ACHN (cell line): ENCODE measurements around the gene PCBD2.

Source experiments
- DNase-seq: peaks from one replicate; pipeline ENCODE4 v3.0.0-alpha.2; 2015
- in situ Hi-C: cut with HindIII; loops from 2 replicates; pipeline ENCODE4 v1.10.0; 2017; ENCODE audit warnings: low sequenced_read_pairs, low pct_ligation_motif_present, low pct_unique_long_range_greater_than_20kb

Gene PCBD2

GRCh38 chr5:134944630-134945029 lies 39.7 kb downstream of the PCBD2 start:
- in situ Hi-C loops, result no loop called here
- DNase-seq, result no peak

GRCh38 chr5:134945041-134945440 lies 40.1 kb downstream of the PCBD2 start:
- in situ Hi-C loops, result no loop called here
- DNase-seq, result no peak

GRCh38 chr5:134948911-134949310 lies 44.0 kb downstream of the PCBD2 start:
- no peak for DNase-seq
- in situ Hi-C loops, result no loop called here

GRCh38 chr5:134949316-134949715 lies 44.4 kb downstream of the PCBD2 start:
- DNase-seq, result no peak
- in situ Hi-C loops, result no loop called here

- DNase-seq, result no peak
- in situ Hi-C loops, result no loop called here
Measured at GRCh38 chr5:134957920-134958608, 53.1 kb downstream of the PCBD2 start.

- in situ Hi-C loops, result no loop called here
- DNase-seq, result no peak
Measured at GRCh38 chr5:134958755-134959154, 53.8 kb downstream of the PCBD2 start.

GRCh38 chr5:134963098-134963497 lies 58.2 kb downstream of the PCBD2 start:
- in situ Hi-C loops, result no loop called here

GRCh38 chr5:134964359-134965270 lies 59.7 kb downstream of the PCBD2 start:
- in situ Hi-C loops, result no loop called here

More at GRCh38 chr5:134963098-134963497, 58.2 kb downstream of the PCBD2 start:
- DNase-seq, result no peak

GRCh38 chr5:134965271-134965825 lies 60.4 kb downstream of the PCBD2 start:
- no peak for DNase-seq
- in situ Hi-C loops, result no loop called here

More at GRCh38 chr5:134964359-134965270, 59.7 kb downstream of the PCBD2 start:
- DNase-seq, result no peak

- DNase-seq, result no peak
- in situ Hi-C loops, result no loop called here
Measured at GRCh38 chr5:134967607-134968006, 62.7 kb downstream of the PCBD2 start, which contains the start of gene CATSPER3. TSS of gene CATSPER3 (plus strand) at chr5:134967907. CDS start at chr5:134967992, 85 bp downstream.

GRCh38 chr5:134968055-134968454 lies 63.1 kb downstream of the PCBD2 start:
- no peak for DNase-seq
- in situ Hi-C loops, result no loop called here

- DNase-seq, result no peak
- in situ Hi-C loops, result no loop called here
Measured at GRCh38 chr5:134969166-134969565, 64.2 kb downstream of the PCBD2 start.

- DNase-seq, result no peak
- in situ Hi-C loops, result no loop called here
Measured at GRCh38 chr5:134975078-134975715, 70.3 kb downstream of the PCBD2 start.

- in situ Hi-C loops, result no loop called here
Measured at GRCh38 chr5:134975843-134976242, 70.9 kb downstream of the PCBD2 start.

GRCh38 chr5:134976841-134977240 lies 71.9 kb downstream of the PCBD2 start:
- in situ Hi-C loops, result no loop called here

More at GRCh38 chr5:134975843-134976242, 70.9 kb downstream of the PCBD2 start:
- DNase-seq, result no peak

GRCh38 chr5:134979416-134979815 lies 74.5 kb downstream of the PCBD2 start:
- no peak for DNase-seq
- in situ Hi-C loops, result no loop called here

More at GRCh38 chr5:134976841-134977240, 71.9 kb downstream of the PCBD2 start:
- DNase-seq, result no peak

GRCh38 chr5:134982230-134982629 lies 77.3 kb downstream of the PCBD2 start:
- DNase-seq, result peak; percentile 3
- in situ Hi-C loops, result no loop called here

GRCh38 chr5:134989266-134989830 lies 84.4 kb downstream of the PCBD2 start:
- no peak for DNase-seq
- in situ Hi-C loops, result no loop called here
